ENCODE data around the gene GDPD5. TPM values are rescaled to one million over a fixed set of nuclear protein-coding genes. Genes with fewer than 3 reads are reported as not detected.

GDPD5 gene
- total and polyA plus RNA-seq, 9 of the 15 experiments (the other 6 are each of a cell fraction or from before 2014, with no cell fraction given): 0.32 to 27.3 (median 8.0) TPM

- TF ChIP-seq MAFK (IDR thresholded peaks at IDR 0.05; ENCODE audit: low read length) (no peak), POLR2G (IDR thresholded peaks at IDR 0.05; ENCODE audit: low read depth, low read length) (peak; percentile 100), THRAP3 (IDR thresholded peaks at IDR 0.05; ENCODE audit: borderline replicate concordance) (no peak), MBD1 (CRISPR knock-in tag; IDR thresholded peaks at IDR 0.05) (no peak), CBX5 (IDR thresholded peaks at IDR 0.05; ENCODE audit: borderline replicate concordance, low read depth) (no peak), SP1 (CRISPR knock-in tag; IDR thresholded peaks at IDR 0.05) (peak; percentile 92), RB1 (IDR thresholded peaks at IDR 0.05; ENCODE audit: low read depth) (peak; percentile 88), PHTF2 (CRISPR knock-in tag; IDR thresholded peaks at IDR 0.05) (no peak), CBFA2T3 (IDR thresholded peaks at IDR 0.05) (0 out of 2 replicates have a peak, but pooled peaks have one; percentile 10), ZNF408 (CRISPR knock-in tag; IDR thresholded peaks at IDR 0.05; ENCODE audit: low read depth) (no peak), JUNB (CRISPR knock-in tag; conservative IDR thresholded peaks at IDR 0.05) (no peak), GTF2B (IDR thresholded peaks at IDR 0.05; ENCODE audit: extremely low read depth, insufficient read length) (peak; percentile 77), ZNF668 (CRISPR knock-in tag; IDR thresholded peaks at IDR 0.05) (no peak), UBTF (IDR thresholded peaks at IDR 0.05; ENCODE audit: borderline replicate concordance in 1 of 2, low read depth in 2 of 2, low read length in 2 of 2) (no peak), SIN3A (IDR thresholded peaks at IDR 0.05; ENCODE audit: borderline replicate concordance in 2 of 2, control insufficient read depth in 1 of 2, low read depth in 2 of 2, low read length in 2 of 2) (peak; percentile 57 to 69; a peak in 3 of 4 replicates), ZNF146 (CRISPR knock-in tag; IDR thresholded peaks at IDR 0.05; ENCODE audit: unreplicated experiment) (no peak), ZFX (CRISPR knock-in tag; IDR thresholded peaks at IDR 0.05) (peak; percentile 100), THRB (CRISPR knock-in tag; conservative IDR thresholded peaks at IDR 0.05) (peak; percentile 61; the same call in 1 of the 2 replicates), ZNF740 (CRISPR knock-in tag; IDR thresholded peaks at IDR 0.05) (no peak; the same call in 1 of the 2 replicates), ZNF740 (tag; IDR thresholded peaks at IDR 0.05) (no peak), ARHGAP35 (IDR thresholded peaks at IDR 0.05; ENCODE audit: partially characterized antibody) (no peak)
These were observed 126.2 kb downstream of the GDPD5 start, which contains the start of gene RPS3 (continued) for GRCh38 chr11:75399344-75400145.
